SK-N-DZ (cell line): ENCODE data around the gene CREB5.
"Not testable (repeated sequence)": the region's sequence is repeated elsewhere in the genome, so short reads cannot be mapped to it uniquely, and the experiment has no call there.

Source experiments
- DNase-seq: peaks from one replicate; pipeline ENCODE4 v3.0.0-alpha.2; 2015; ENCODE audit warnings: low spot score

The CREB5 gene

DNA sequence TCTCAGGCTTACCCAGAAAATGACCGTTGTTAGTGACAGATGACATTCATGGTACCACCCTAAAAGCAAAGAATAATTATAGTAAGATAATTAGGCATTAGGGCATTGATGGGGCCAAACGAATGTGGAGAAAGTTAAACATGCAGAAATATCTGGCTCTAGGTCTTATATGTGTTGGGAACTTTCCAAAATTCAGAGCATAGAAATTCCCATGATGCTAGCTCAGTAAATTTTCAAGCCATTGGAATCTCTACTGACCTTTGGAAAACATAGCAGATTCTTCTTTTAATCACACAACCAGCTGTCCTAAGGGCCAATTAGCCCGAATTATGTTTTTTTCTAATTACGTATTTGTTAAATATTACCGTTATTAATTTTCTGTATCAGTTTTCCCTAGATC lies 136.1 kb downstream of the CREB5 start:
- no peak for DNase-seq

GRCh38 chr7:28549998-28550397 lies 137.7 kb downstream of the CREB5 start:
- no peak for DNase-seq

DNA sequence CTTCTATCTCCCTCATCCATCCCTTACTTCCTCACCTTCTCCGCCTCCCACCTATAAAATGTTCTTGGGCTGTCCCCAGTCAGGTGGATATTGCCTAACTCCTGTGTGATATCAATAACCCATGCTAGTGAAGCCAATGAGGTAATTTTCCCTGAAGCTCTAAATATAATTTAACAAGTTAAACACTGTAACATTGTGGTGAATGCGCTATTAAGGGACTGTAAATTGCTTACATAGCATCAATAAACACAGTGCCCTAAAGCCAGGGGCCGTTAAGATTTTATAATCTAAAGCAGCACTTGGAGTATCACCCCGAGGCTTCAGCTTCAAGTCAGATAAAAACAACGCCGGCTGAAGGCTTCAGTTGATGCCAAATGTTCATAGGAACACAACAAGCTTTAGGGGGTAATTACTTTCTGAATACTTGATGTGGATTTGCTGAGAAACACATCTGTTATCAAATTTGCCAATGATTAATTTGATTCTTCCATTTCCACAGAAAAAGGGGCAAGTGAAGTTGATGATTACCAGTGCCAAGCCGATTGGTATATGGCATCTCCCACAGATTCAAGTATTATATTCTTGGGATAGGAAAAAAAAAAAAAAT lies 138.4 kb downstream of the CREB5 start:
- DNase-seq, result no peak

DNA sequence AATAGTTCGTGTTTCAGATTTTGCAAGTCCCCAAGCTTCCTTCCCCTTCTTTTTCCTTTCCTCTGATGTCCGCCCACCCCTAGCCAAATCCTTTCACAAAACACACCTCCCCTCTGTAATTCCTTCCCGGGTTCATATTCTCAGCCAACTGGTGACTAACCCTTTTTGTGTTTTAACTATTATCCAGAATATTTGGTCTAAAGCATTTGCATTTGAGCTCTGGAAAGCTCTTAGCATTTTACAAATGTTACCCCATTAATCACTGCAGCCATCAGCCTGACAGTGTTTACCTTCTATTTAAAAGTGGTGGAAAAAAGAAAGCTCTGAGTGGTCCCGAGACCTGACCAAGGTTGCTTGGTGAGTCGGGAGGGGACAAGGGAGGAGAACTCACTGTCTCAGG lies 139.0 kb downstream of the CREB5 start:
- no peak for DNase-seq

- not testable (repeated sequence) for DNase-seq
These were observed 139.4 kb downstream of the CREB5 start for GRCh38 chr7:28551766-28552165.

GRCh38 chr7:28554802-28555471 lies 142.6 kb downstream of the CREB5 start:
- peak; percentile 25 for DNase-seq

DNA sequence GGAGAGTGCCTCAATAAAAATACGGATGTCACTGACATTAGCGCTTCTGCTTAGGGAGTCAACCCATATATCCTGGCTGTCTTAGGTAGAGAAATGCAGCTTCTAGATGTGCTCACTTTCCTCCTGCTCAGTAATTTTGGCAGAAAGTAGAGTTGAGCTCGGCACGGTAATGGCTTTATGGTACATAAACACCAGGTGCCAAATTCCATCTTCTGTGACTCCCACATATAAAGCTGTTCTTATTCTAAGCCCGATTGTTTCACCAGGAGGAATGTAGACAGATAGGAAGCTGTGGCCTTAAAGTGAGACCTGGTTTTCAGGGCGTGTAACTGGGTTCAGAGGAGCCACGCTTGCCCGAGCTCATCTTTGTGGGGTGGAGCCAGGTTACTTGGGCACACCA lies 143.7 kb downstream of the CREB5 start:
- no peak for DNase-seq

DNA sequence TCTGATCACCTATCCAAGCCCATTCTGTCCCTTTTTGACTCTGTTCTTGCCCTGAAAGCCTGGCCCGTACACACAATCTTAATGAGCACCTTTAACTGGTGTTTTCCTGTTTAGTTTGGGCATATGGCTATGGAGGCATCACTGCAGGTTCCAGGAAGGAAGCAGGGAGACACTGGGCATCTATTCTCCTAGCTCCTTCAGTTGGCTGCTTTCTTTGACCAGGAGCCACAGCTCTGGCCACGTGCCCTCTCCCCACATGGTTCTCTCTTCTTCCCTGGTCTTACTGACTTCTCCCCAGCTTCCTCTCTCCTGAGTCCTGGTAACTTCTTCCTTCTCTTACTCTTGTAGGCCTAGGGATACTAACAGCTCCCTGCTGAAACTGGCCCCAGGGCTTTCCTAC lies 144.4 kb downstream of the CREB5 start:
- DNase-seq, result no peak

GRCh38 chr7:28558236-28558635 lies 145.9 kb downstream of the CREB5 start:
- DNase-seq, result no peak

GRCh38 chr7:28560767-28561166 lies 148.4 kb downstream of the CREB5 start:
- DNase-seq, result no peak

DNA sequence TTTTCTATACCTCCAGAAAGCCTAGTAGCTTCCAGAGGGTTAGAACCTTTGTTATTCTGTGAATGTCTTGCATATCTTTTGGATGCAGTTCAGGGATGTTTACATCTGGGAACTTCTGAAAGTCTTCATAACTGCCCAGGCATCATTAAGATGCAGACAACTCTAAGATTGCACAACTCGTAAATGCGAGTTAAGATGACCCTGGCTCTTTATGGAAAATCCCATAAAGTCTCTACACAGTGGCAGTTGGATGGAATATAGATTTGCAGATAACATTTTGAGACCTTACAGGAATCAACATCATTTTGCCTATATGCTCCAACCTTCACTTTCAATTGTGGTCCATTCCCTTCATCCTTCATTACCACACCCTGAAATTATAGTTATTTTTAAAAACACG lies 151.7 kb downstream of the CREB5 start:
- DNase-seq, result no peak

- DNase-seq, result no peak
These were observed 152.5 kb downstream of the CREB5 start for GRCh38 chr7:28564755-28565374.

- DNase-seq, result no peak
These were observed 153.7 kb downstream of the CREB5 start for GRCh38 chr7:28565980-28566379.

GRCh38 chr7:28570113-28570969 lies 158.0 kb downstream of the CREB5 start:
- no peak for DNase-seq

DNA sequence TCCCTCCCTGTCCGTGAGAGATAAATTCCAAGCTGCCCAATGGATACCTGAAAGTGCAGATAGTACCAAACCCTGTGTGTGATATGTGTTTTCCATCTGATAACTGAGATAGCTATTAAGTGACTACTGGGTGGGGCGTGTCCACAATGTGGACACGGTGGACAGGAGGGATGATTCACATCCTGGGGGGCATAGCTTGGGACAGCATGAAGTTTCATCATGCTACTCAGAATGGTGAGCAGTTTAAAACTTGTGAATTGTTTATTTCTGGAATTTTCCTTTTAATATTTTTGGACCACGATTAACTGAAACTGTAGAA lies 158.6 kb downstream of the CREB5 start:
- DNase-seq, result no peak

DNA sequence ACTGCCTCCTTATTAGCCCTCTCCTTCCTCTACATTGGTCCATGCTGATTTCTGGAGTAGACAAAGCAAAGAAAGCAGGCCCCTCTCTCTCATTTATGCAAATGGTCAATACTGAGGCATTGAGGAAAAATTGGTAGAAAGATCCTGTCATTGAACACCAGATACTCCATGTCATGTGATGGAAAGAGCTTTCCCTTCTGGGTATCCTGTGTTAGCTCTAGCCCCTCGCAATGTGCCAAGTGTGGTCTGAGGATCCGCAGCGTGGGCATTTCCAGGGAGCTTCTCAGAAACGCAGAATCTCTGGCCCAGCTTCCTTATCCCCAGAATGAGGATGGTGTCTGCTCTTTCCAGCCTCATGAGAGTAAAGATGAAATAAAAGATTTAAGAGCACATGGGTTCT lies 159.1 kb downstream of the CREB5 start:
- DNase-seq, result no peak

- DNase-seq, result no peak
These were observed 160.2 kb downstream of the CREB5 start for GRCh38 chr7:28572321-28573058.

GRCh38 chr7:28573059-28573553 lies 160.8 kb downstream of the CREB5 start:
- peak; percentile 35 for DNase-seq

- DNase-seq, result peak; percentile 53
These were observed 161.5 kb downstream of the CREB5 start for GRCh38 chr7:28573651-28574301.

DNA sequence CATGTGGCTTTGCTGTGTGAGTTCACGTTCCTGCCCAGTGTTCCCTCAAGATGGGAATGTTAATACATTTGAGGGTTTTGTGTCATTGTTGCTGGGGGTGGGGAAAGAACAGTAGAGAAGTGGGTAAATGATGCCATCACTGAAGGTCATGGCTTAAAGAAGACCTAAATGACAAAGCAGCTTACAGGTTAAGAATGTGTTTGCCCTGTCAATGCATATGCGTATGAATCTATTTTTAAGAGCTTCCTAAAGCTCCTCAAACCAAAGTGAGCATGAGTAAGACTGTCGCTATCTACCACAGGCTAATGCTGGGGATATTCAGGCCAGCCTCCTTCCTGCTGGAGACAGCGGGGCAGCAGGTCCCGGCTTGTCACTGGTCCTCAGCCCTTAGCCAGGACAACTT lies 162.9 kb downstream of the CREB5 start:
- DNase-seq, result no peak

GRCh38 chr7:28576656-28577055 lies 164.3 kb downstream of the CREB5 start:
- DNase-seq, result no peak
